NT2/D1 (cell line): ENCODE data around the gene NEUROG1.

Experiments used
- SUZ12 ChIP-seq: IDR thresholded peaks from 2 replicates; pipeline ENCODE4 v1.6.1; 2011; ENCODE audit not compliant: insufficient read length, insufficient read depth; ENCODE audit errors: extremely low read depth
- ZNF274 ChIP-seq: IDR thresholded peaks from 2 replicates; pipeline ENCODE4 v1.6.1; 2011; ENCODE audit warnings: mild to moderate bottlenecking, low read depth, low read length

DNA sequence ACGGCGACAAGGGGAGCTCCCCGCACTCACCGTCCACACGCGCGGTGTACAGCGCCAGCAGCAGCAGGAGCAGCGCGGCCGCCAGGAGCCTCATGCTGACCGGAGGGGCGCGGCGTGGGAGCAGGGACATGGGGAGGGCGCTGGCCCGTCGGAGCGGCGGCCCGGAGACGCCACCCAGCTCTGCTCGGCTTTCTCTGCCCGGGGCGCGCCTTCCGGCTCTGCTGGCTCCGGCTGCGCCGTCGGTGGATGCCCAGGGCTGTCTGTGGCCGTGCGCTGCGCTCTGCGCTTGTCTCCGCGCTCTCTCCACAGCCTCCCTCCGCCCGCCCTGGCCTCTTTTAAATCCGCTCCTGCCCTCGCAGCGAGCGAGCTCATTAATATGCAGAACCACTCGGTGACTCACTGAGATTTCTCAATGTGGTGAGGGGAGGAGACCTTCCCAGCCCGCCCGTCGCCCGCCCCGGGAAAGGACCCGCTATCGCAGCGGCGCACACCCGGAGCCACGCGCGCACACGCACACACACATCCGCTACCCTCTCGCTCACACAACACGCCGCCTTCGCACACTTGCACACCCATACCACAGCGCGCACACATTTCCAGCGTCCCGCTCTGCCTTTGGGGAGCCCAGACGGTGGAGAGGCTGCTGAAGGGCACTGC lies 43.0 kb upstream of the NEUROG1 start, which contains the start of gene CXCL14:
- TF ChIP-seq ZNF274, result no peak
- no peak for TF ChIP-seq SUZ12
